ENCODE results near the gene ZNF234.
"Not testable (repeated sequence)": the region's sequence is repeated elsewhere in the genome, so short reads cannot be mapped to it uniquely, and the experiment has no call there.

ZNF234 gene

DNA sequence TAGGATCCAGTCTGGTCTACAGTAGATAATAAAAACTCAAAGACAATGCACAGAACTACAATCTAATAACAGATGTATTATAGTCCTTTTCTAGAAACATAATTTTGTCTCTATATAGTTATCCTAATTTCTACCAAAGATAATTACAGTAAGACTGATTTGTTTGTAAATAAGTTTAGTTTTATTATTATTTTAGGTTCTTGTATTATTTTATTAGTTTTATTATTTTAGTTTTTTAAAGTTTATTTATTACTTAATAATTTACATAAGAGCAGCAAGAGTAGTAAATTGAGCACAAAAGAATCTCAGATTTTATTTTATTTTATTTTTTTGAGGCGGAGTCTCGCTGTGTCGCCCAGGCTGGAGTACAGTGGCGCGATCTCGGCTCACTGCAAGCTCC lies 48.7 kb downstream of the ZNF234 start:
- DNase-seq = no peak

DNA sequence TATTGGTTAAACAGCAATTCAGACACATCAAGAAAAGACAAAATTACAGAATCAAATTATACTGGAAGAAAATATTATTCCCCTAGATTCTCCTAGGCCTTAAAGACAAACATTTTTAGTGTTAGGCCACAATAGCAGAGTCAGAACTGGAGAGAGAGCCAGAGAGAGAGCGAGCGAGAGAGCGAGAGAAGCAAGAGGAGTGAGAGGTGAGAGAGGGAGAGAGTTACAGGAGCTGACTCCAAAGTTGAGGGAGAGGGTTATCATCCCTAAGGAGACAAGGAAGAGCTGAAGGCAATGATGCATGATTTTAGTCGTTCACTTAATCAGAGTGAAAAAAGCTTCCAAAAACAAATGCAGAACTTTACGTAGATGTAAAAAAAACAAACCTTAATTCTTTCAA lies 50.8 kb downstream of the ZNF234 start:
- DNase-seq = no peak

DNA sequence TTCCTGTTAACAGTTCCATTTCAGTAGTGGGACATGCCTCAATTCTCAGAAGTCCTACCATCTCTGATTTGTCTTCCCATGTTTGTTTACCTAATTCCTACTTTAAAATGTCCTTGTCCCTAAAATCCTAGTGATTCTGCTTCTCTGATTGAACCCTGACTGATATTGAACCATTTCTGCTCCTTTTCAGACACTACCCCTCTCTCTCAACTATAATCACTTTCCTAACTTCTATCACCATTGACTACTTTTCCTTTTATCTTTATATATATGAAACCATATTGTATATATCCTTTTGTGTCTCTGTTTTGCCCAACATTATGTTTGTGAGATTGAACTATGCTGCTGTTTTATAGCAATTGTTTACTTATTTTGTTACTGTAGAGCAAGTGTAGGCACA lies 55.4 kb downstream of the ZNF234 start:
- DNase-seq = no peak

DNA sequence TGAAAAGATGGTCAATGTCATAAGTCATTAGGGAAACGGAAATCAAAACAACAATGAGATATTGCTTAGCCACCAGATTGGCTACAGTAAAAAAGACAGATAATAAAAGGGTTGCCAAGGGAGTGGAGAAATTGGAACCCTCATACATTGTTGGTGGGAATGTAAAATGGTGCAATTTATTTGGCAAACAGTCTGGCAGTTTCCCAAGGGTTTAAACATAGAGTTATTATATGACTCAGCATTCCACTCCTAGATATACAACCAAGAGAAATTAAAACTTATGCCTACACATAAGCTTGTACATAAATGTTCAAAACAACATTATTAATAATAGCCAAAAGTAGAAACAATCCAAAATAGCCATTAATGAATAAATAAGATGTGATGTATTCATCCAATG lies 61.1 kb downstream of the ZNF234 start:
- DNase-seq = no peak

DNA sequence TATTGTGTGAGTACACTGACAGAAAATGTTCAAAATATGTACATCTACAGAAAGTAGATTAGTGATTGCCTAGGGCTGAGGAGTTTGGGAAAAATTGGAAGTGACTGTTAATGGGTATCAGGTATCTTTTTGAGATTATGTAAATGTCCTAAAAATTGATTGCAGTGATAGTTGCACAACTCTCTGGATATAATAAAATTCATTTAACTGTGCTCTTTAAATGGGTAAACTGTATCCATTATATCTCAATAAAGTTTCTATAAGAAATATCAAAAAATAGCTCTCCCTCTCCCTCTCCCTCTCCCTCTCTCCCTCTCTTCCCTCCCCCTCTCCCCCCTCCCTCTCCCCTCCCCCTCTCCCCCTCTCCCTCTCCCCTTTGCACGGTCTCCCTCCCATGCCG lies 61.6 kb downstream of the ZNF234 start:
- DNase-seq = no peak

DNA sequence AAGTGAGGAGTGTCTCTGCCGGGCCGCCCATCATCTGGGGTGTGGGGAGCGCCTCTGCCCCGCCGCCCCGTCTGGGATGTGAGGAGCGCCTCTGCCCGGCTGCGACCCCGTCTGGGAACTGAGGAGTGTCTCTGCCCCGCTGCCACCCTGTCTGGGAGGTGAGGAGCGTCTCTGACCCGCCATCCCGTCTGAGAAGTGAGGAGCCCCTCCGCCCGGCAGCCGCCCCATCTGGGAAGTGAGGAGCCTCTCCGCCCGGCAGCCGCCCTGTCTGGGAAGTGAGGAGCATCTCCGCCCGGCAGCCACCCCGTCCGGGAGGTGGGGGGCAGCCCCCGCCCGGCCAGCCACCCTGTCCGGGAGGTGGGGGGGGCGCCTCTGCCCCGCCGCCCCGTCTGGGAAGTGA lies 62.5 kb downstream of the ZNF234 start:
- DNase-seq = not testable (repeated sequence)

DNA sequence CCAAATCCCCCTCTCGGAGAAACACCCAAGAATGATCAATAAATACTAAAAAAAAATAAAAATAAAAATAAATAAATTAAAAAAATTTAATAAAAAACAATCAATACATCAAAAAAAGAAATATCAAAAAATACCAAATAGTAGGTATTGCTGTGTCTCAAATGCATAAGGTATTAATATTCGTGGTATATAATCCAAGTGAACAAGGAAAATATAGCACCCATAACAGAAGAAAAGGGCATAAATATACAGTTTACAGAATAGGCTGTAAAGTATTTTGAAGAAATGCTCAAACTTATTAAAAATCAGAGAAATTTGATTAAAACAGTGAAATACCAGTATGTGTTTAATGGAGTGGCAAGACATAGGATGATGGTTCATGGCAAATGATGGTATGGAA lies 63.4 kb downstream of the ZNF234 start:
- no peak for DNase-seq

DNA sequence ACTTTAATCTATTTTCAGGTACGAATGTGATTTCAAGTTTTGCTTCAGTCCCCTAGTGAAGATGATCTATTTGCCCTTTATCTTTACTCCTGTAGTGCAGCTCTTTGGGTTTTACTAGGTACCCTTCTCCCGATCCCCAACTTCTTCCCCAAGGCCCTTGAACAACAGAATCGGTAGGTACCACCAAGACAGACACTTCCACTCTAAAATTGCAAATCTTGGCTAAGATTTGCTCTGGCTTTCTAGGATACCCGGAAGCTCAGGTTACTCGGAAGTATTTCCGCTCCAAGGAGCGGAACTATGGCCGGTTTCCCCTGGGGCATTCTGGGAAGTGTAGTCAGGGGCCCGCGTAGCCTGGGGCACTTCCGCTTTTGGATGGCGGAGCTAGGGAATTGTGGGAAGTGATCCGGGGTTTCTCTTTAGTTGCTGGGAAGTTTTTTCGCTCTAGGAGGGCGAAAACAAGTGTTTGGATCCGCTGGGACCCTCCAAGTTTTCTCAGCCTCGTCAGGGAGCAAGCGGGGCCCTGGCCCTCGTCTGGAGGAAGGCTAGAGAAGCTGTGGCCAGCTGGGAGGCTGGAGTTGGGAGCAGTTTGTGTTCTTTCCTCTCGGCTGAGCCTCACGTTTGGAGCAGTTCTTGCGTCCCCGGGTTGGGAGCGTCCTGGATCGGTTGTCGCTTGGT lies 65.9 kb downstream of the ZNF234 start:
- peak; percentile 94 for DNase-seq
